Liver (tissue), 3 donors: ENCODE data around the gene TECTA.

ENCODE experiments used
- ATF3 ChIP-seq: IDR thresholded peaks from 2 replicates; pipeline ENCODE4 v1.6.1; 2016; ENCODE audit warnings: antibody characterized with exemption
- CTCF ChIP-seq: fragments of 150-350 bp; IDR thresholded peaks from 2 replicates; pipeline ENCODE4 v1.5.1; 2017; ENCODE audit warnings: improper control_type of control experiment, low read depth, low read length; ENCODE audit not compliant: missing input control
- EGR1 ChIP-seq, 2 donors: IDR thresholded peaks; 2 replicates each; pipeline ENCODE4 v1.6.1; 2016 to 2018; ENCODE audit warnings: antibody characterized with exemption in 2 of 2, low read depth in 2 of 2
- FOXA1 ChIP-seq: IDR thresholded peaks from 2 replicates; pipeline ENCODE4 v1.6.1; 2016; ENCODE audit warnings: antibody characterized with exemption
- HNF4G ChIP-seq: IDR thresholded peaks from 2 replicates; pipeline ENCODE4 v1.6.1; 2016; ENCODE audit warnings: antibody characterized with exemption
- JUND ChIP-seq, 2 donors: IDR thresholded peaks; 2 replicates each; pipeline ENCODE4 v1.6.1; 2016; ENCODE audit warnings: antibody characterized with exemption in 2 of 2
- MAX ChIP-seq: IDR thresholded peaks from 2 replicates; pipeline ENCODE4 v1.6.1; 2016; ENCODE audit warnings: antibody characterized with exemption
- REST ChIP-seq: IDR thresholded peaks from 2 replicates; pipeline ENCODE4 v1.6.1; 2016; ENCODE audit warnings: antibody characterized with exemption, mild to moderate bottlenecking
- SP1 ChIP-seq: IDR thresholded peaks from 2 replicates; pipeline ENCODE4 v1.6.1; 2018; ENCODE audit warnings: antibody characterized with exemption, mild to moderate bottlenecking
- TAF1 ChIP-seq: conservative IDR thresholded peaks from 2 replicates; pipeline ENCODE4 v1.6.1; 2016; ENCODE audit warnings: antibody characterized with exemption, mild to moderate bottlenecking
- ZBTB33 ChIP-seq: IDR thresholded peaks from 2 replicates; pipeline ENCODE4 v1.6.1; 2016; ENCODE audit warnings: antibody characterized with exemption
- donor health status: healthy.
- donor health status: healthy.

GRCh38 chr11:121144723-121145122, 43.7 kb downstream of the TECTA start:
- TF ChIP-seq CTCF, result no peak
- TF ChIP-seq ATF3, result no peak
- no peak for TF ChIP-seq TAF1
- no peak for TF ChIP-seq ZBTB33
- TF ChIP-seq HNF4G, result no peak
- no peak for TF ChIP-seq JUND (IDR thresholded peaks at IDR 0.05)
- TF ChIP-seq EGR1 (IDR thresholded peaks at IDR 0.05; ENCODE audit: low read depth in 2 of 2), result no peak
- no peak for TF ChIP-seq SP1
- no peak for TF ChIP-seq MAX
- no peak for TF ChIP-seq FOXA1
- no peak for TF ChIP-seq REST
